Activated T-cell treated with anti-CD3 and anti-CD28 coated beads, Interleukin-2, amount 50 U/mL, for 48 hours (primary cell): ENCODE data around the gene MEGF8.

Experiments
- DNase-seq, 2 experiments: peaks; one replicate each; pipeline ENCODE4 v3.0.0-alpha.2; 2020

Gene MEGF8

GRCh38 chr19:42357290-42357689 is 31.9 kb downstream of the MEGF8 start:
- DNase-seq, result no peak

- DNase-seq, result no peak
Observed at GRCh38 chr19:42360787-42361544, 35.5 kb downstream of the MEGF8 start.

- no peak for DNase-seq
Observed at GRCh38 chr19:42361545-42361910, 36.1 kb downstream of the MEGF8 start.

GRCh38 chr19:42362342-42362741 is 36.9 kb downstream of the MEGF8 start:
- no peak for DNase-seq

GRCh38 chr19:42362891-42363440 is 37.5 kb downstream of the MEGF8 start:
- DNase-seq, result no peak

GRCh38 chr19:42363614-42364346 is 38.3 kb downstream of the MEGF8 start:
- no peak for DNase-seq

GRCh38 chr19:42366673-42367072 is 41.2 kb downstream of the MEGF8 start:
- DNase-seq, result no peak

GRCh38 chr19:42367929-42368328 is 42.5 kb downstream of the MEGF8 start:
- no peak for DNase-seq

- no peak for DNase-seq
Observed at GRCh38 chr19:42368360-42368759, 42.9 kb downstream of the MEGF8 start.

GRCh38 chr19:42368765-42369164 is 43.3 kb downstream of the MEGF8 start:
- DNase-seq, result no peak

- no peak for DNase-seq
Observed at GRCh38 chr19:42369433-42370067, 44.1 kb downstream of the MEGF8 start.

- no peak for DNase-seq
Observed at GRCh38 chr19:42370068-42370520, 44.7 kb downstream of the MEGF8 start.

- DNase-seq, result no peak
Observed at GRCh38 chr19:42370626-42371175, 45.3 kb downstream of the MEGF8 start.

- no peak for DNase-seq
Observed at GRCh38 chr19:42374826-42375376, 49.5 kb downstream of the MEGF8 start.

- no peak for DNase-seq
Observed at GRCh38 chr19:42375415-42376176, 50.2 kb downstream of the MEGF8 start.

- no peak for DNase-seq
Observed at GRCh38 chr19:42376177-42376555, 50.7 kb downstream of the MEGF8 start.

- no peak for DNase-seq
Observed at GRCh38 chr19:42378225-42379215, 53.1 kb downstream of the MEGF8 start.

- DNase-seq, result no peak
Observed at GRCh38 chr19:42380155-42380554, 54.7 kb downstream of the MEGF8 start.

GRCh38 chr19:42386974-42387707 is 61.7 kb downstream of the MEGF8 start:
- peak; percentile 83 to 85 for DNase-seq

GRCh38 chr19:42388851-42389489 is 63.5 kb downstream of the MEGF8 start:
- DNase-seq, result no peak
